ENCODE measurements around the gene UBC.

Gene UBC

DNA sequence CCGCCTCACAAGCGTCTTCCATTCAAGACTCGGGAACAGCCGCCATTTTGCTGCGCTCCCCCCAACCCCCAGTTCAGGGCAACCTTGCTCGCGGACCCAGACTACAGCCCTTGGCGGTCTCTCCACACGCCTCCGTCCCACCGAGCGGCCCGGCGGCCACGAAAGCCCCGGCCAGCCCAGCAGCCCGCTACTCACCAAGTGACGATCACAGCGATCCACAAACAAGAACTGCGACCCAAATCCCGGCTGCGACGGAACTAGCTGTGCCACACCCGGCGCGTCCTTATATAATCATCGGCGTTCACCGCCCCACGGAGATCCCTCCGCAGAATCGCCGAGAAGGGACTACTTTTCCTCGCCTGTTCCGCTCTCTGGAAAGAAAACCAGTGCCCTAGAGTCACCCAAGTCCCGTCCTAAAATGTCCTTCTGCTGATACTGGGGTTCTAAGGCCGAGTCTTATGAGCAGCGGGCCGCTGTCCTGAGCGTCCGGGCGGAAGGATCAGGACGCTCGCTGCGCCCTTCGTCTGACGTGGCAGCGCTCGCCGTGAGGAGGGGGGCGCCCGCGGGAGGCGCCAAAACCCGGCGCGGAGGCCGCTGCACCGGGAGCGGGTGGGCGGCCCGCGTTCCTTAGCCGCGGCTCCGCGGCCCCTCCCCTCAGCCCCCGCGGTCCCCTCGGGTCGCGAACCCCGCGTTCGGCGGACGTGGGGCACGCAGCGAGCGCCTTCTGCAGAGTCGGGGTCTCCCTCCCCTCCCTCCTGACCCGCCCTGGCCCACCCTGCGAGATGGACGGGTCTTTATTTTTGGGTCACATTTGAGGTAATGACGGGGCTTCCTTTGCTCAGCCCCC, at the start of gene UBC:
TSS of gene UBC (minus strand) at position 259 of the 847 bp plus-strand sequence. CDS start 879 bp downstream, outside the sequence.
- peaks cover 7 to 34% of the 10 kb centered on the region in 2 experiments for H3K36me3 ChIP-seq (ENCODE audit: control insufficient read depth in 2 of 2, insufficient read depth in 1 of 2, low read length in 2 of 2)
- peak within 1 kb of the TSS; percentile 99 for H3K27ac ChIP-seq (ENCODE audit: extremely low read depth, low read depth, low read length)
- H3K9me3 ChIP-seq (ENCODE audit: control insufficient read depth, insufficient read depth, low read depth, low read length): no peaks in the 10 kb centered on the region
- POLR2A ChIA-PET: interaction anchor here (0.6 to 3.3 kb wide), 19 partner anchors 9 to 1464 kb away, joined by 3 to 109 read pairs (median 5); partner anchors contain the start of genes BRI3BP, CCDC92 and SCARB1
- peaks cover 20% of the 10 kb centered on the region for H3K4me1 ChIP-seq (ENCODE audit: control insufficient read depth, insufficient read depth, low read length)
- H3K4me3 ChIP-seq (ENCODE audit: low read depth, low read length): peak within 1 kb of the TSS; percentile 98
- CTCF ChIA-PET: interaction anchor here (0.6 to 1.6 kb wide), 6 partner anchors 13 to 1016 kb away, joined by 3 to 7 read pairs (median 4); no protein-coding TSS in a partner anchor
- TF ChIP-seq, protein P1, sequence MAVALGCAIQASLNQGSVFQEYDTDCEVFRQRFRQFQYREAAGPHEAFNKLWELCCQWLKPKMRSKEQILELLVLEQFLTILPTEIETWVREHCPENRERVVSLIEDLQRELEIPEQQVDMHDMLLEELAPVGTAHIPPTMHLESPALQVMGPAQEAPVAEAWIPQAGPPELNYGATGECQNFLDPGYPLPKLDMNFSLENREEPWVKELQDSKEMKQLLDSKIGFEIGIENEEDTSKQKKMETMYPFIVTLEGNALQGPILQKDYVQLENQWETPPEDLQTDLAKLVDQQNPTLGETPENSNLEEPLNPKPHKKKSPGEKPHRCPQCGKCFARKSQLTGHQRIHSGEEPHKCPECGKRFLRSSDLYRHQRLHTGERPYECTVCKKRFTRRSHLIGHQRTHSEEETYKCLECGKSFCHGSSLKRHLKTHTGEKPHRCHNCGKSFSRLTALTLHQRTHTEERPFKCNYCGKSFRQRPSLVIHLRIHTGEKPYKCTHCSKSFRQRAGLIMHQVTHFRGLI (tag by site-specific recombination; IDR thresholded peaks at IDR 0.05): peak; percentile 80
- TF ChIP-seq ZNF274 (IDR thresholded peaks at IDR 0.05; ENCODE audit: low read length) (no peak), ZNF274 (tag by site-specific recombination; IDR thresholded peaks at IDR 0.05; ENCODE audit: borderline replicate concordance) (no peak), ZNF416 (tag by site-specific recombination; IDR thresholded peaks at IDR 0.05) (0 out of 2 replicates have a peak, but pooled peaks have one; percentile 35), OVOL3 (tag by site-specific recombination; IDR thresholded peaks at IDR 0.05) (peak; percentile 94), ZNF223 (tag by site-specific recombination; IDR thresholded peaks at IDR 0.05) (peak; percentile 37; the same call in 1 of the 2 replicates), KLF7 (tag by site-specific recombination; IDR thresholded peaks at IDR 0.05; ENCODE audit: borderline replicate concordance) (peak; percentile 100), ZNF19 (tag by site-specific recombination; IDR thresholded peaks at IDR 0.05; ENCODE audit: low read depth) (no peak), ZNF404 (tag by site-specific recombination; IDR thresholded peaks at IDR 0.05) (peak; percentile 80; the same call in 1 of the 2 replicates), ZSCAN16 (tag by site-specific recombination; IDR thresholded peaks at IDR 0.05) (peak; percentile 70; the same call in 1 of the 2 replicates), ZNF777 (tag by site-specific recombination; IDR thresholded peaks at IDR 0.05; ENCODE audit: borderline replicate concordance) (peak; percentile 7; the same call in 1 of the 2 replicates), ZFP37 (tag by site-specific recombination; IDR thresholded peaks at IDR 0.05) (peak; percentile 95), SCRT1 (tag by site-specific recombination; IDR thresholded peaks at IDR 0.05; ENCODE audit: borderline replicate concordance) (peak; percentile 92), ZNF654 (tag by site-specific recombination; IDR thresholded peaks at IDR 0.05; ENCODE audit: low read depth) (0 out of 2 replicates have a peak, but pooled peaks have one; percentile 21), ZNF621 (tag by site-specific recombination; IDR thresholded peaks at IDR 0.05) (no peak), ZNF426 (tag by site-specific recombination; IDR thresholded peaks at IDR 0.05) (peak; percentile 19; the same call in 1 of the 2 replicates), ZNF16 (tag by site-specific recombination; IDR thresholded peaks at IDR 0.05; ENCODE audit: low read depth) (no peak), ZNF292 (tag by site-specific recombination; IDR thresholded peaks at IDR 0.05; ENCODE audit: borderline replicate concordance, low read depth) (no peak), ZNF747 (tag by site-specific recombination; IDR thresholded peaks at IDR 0.05) (no peak), ZNF629 (tag by site-specific recombination; IDR thresholded peaks at IDR 0.05) (peak; percentile 98), KLF9 (tag by site-specific recombination; IDR thresholded peaks at IDR 0.05; ENCODE audit: low read depth) (peak; percentile 91), ZNF776 (tag by site-specific recombination; IDR thresholded peaks at IDR 0.05; ENCODE audit: borderline replicate concordance) (no peak), ZNF664 (tag by site-specific recombination; IDR thresholded peaks at IDR 0.05) (peak; percentile 72), ZNF10 (tag by site-specific recombination; IDR thresholded peaks at IDR 0.05) (peak; percentile 66), PRDM4 (tag by site-specific recombination; IDR thresholded peaks at IDR 0.05) (peak; percentile 88), GLI4 (tag by site-specific recombination; IDR thresholded peaks at IDR 0.05) (0 out of 2 replicates have a peak, but pooled peaks have one; percentile 19), ZSCAN18 (tag by site-specific recombination; IDR thresholded peaks at IDR 0.05) (peak; percentile 99), ZNF660 (tag by site-specific recombination; IDR thresholded peaks at IDR 0.05) (peak; percentile 89; the same call in 1 of the 2 replicates), ZFP41 (tag by site-specific recombination; IDR thresholded peaks at IDR 0.05; ENCODE audit: borderline replicate concordance) (0 out of 2 replicates have a peak, but pooled peaks have one; percentile 75), MEIS1 (CRISPR knock-in tag; IDR thresholded peaks at IDR 0.05; ENCODE audit: borderline replicate concordance) (no peak)
- TF ChIP-seq, protein P2, sequence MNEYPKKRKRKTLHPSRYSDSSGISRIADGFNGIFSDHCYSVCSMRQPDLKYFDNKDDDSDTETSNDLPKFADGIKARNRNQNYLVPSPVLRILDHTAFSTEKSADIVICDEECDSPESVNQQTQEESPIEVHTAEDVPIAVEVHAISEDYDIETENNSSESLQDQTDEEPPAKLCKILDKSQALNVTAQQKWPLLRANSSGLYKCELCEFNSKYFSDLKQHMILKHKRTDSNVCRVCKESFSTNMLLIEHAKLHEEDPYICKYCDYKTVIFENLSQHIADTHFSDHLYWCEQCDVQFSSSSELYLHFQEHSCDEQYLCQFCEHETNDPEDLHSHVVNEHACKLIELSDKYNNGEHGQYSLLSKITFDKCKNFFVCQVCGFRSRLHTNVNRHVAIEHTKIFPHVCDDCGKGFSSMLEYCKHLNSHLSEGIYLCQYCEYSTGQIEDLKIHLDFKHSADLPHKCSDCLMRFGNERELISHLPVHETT (tag by site-specific recombination; IDR thresholded peaks at IDR 0.05): peak; percentile 100

Measured in HEK293 (cell line).